Osteoblast (primary cell): ENCODE results near the gene MPST. TPM values are rescaled to one million over a fixed set of nuclear protein-coding genes. Genes with fewer than 3 reads are reported as not detected.

Experiments used
- DNase-seq: peaks from one replicate; pipeline ENCODE4 v3.0.0; 2011; ENCODE audit warnings: low spot score, mixed read lengths; ENCODE audit not compliant: insufficient read length; ENCODE audit errors: missing footprints
- H2AFZ ChIP-seq: 2 replicates; pipeline ENCODE4 v1.6.0; 2011; ENCODE audit warnings: mild to moderate bottlenecking, low read length
- H3K27ac ChIP-seq: 2 replicates; pipeline ENCODE4 v1.5.1; 2011; ENCODE audit warnings: mild to moderate bottlenecking, low read depth, low read length, moderate library complexity
- H3K27me3 ChIP-seq: 2 replicates; pipeline ENCODE4 v1.6.0; 2012; ENCODE audit warnings: mild to moderate bottlenecking, control low read depth, inconsistent platforms, low read length, moderate library complexity; ENCODE audit not compliant: insufficient read depth
- H3K36me3 ChIP-seq: 2 replicates; pipeline ENCODE4 v1.5.1; 2011; ENCODE audit warnings: mild to moderate bottlenecking, low read length, control low read depth, moderate library complexity; ENCODE audit not compliant: insufficient read depth
- H3K4me1 ChIP-seq: 2 replicates; pipeline ENCODE4 v1.5.1; 2011; ENCODE audit warnings: mild to moderate bottlenecking, low read length, control low read depth, moderate library complexity; ENCODE audit not compliant: insufficient read depth
- H3K4me2 ChIP-seq: 2 replicates; pipeline ENCODE4 v1.6.0; 2011; ENCODE audit warnings: mild to moderate bottlenecking, low read length; ENCODE audit not compliant: insufficient read depth
- H3K4me3 ChIP-seq: fragments of 200-600 bp; sonication (generic); 3 replicates; pipeline ENCODE4 v1.5.1; 2012; ENCODE audit warnings: mild to moderate bottlenecking, low read length, inconsistent platforms; ENCODE audit not compliant: insufficient read depth
- H3K79me2 ChIP-seq: 2 replicates; pipeline ENCODE4 v1.6.0; 2012; ENCODE audit warnings: mild to moderate bottlenecking, low read length, control low read depth, inconsistent platforms; ENCODE audit not compliant: insufficient read depth
- H3K9me3 ChIP-seq: 2 replicates; pipeline ENCODE4 v1.5.1; 2011; ENCODE audit warnings: low read depth, low read length, control low read depth
- H4K20me1 ChIP-seq: 2 replicates; pipeline ENCODE4 v1.6.0; 2012; ENCODE audit warnings: mild to moderate bottlenecking, low read length, control low read depth; ENCODE audit not compliant: insufficient read depth
- CTCF ChIP-seq: IDR thresholded peaks from 2 replicates; pipeline ENCODE4 v1.5.1; 2011; ENCODE audit warnings: mild to moderate bottlenecking, low read depth, low read length, moderate library complexity; ENCODE audit errors: extremely low read depth
- total RNA-seq: library from RNA; depleted of rRNA; stranded (reverse); fragments of >200 nt; gene quantifications from 2 replicates; pipeline ENCODE4 v1.2.3, GENCODE V29; 2012

The MPST gene
- total RNA-seq, 1 donor = 91.6 TPM

- TF ChIP-seq CTCF = no peak
- Histone ChIP-seq H4K20me1 (no peaks in the 10 kb centered on the region), H3K9me3 (no peaks in the 10 kb centered on the region), H3K79me2 (no peaks in the 10 kb centered on the region), H3K27me3 (peaks cover 17% of the 10 kb centered on the region), H3K4me1 (peaks cover 2% of the 10 kb centered on the region), H3K27ac (no peak overlapping the region), H3K4me3 (no peak overlapping the region), H3K36me3 (no peaks in the 10 kb centered on the region), H2AFZ (no peak overlapping the region), H3K4me2 (no peak overlapping the region)
- no peak for DNase-seq
Observed at GRCh38 chr22:36997746-36998145, 21.8 kb upstream of the MPST start.

- H3K36me3 ChIP-seq = no peaks in the 10 kb centered on the region
- peak; percentile 80 for DNase-seq
Observed at GRCh38 chr22:36998620-36999351, 20.8 kb upstream of the MPST start.

GRCh38 chr22:36999463-36999862 is 20.1 kb upstream of the MPST start:
- TF ChIP-seq CTCF = no peak
- Histone ChIP-seq H3K27me3 (peaks cover 17% of the 10 kb centered on the region), H3K4me2 (no peak overlapping the region), H3K4me1 (peaks cover 2% of the 10 kb centered on the region), H2AFZ (no peak overlapping the region), H3K79me2 (no peaks in the 10 kb centered on the region), H4K20me1 (no peaks in the 10 kb centered on the region), H3K36me3 (no peaks in the 10 kb centered on the region), H3K27ac (no peak overlapping the region), H3K9me3 (no peaks in the 10 kb centered on the region), H3K4me3 (no peak overlapping the region)
- peak; percentile 19 for DNase-seq

More at GRCh38 chr22:36998620-36999351, 20.8 kb upstream of the MPST start:
- no peaks in the 10 kb centered on the region for H3K9me3 ChIP-seq
- no peaks in the 10 kb centered on the region for H4K20me1 ChIP-seq
- H3K79me2 ChIP-seq = no peaks in the 10 kb centered on the region
- H3K4me2 ChIP-seq = no peak overlapping the region
- H2AFZ ChIP-seq = no peak overlapping the region
- H3K4me3 ChIP-seq = no peak overlapping the region
- H3K27ac ChIP-seq = no peak overlapping the region
- H3K4me1 ChIP-seq = peaks cover 2% of the 10 kb centered on the region
- peaks cover 17% of the 10 kb centered on the region for H3K27me3 ChIP-seq
- TF ChIP-seq CTCF = no peak

- Histone ChIP-seq H3K9me3 (no peaks in the 10 kb centered on the region), H3K4me1 (peaks cover 2% of the 10 kb centered on the region), H2AFZ (no peak overlapping the region), H3K27ac (no peak overlapping the region), H3K79me2 (no peaks in the 10 kb centered on the region), H3K4me2 (no peak overlapping the region), H3K36me3 (no peaks in the 10 kb centered on the region), H3K27me3 (peaks cover 28% of the 10 kb centered on the region), H4K20me1 (no peaks in the 10 kb centered on the region), H3K4me3 (no peak overlapping the region)
- peak; percentile 54 for DNase-seq
- TF ChIP-seq CTCF = no peak
Observed at GRCh38 chr22:37000676-37001534, 18.6 kb upstream of the MPST start.
